ENCODE measurements around the gene MICOS13. TPM values are rescaled to one million over a fixed set of nuclear protein-coding genes. Genes with fewer than 3 reads are reported as not detected.

MICOS13 gene
- total and polyA plus RNA-seq, 2 donors from 2014 or later: 74.6 to 244 TPM

- Histone ChIP-seq H3K9me3 (ENCODE audit: control insufficient read depth in 2 of 3, insufficient read depth in 1 of 3, low read length in 3 of 3) (no peaks in the 10 kb centered on the region), H3K36me3 (ENCODE audit: control insufficient read depth in 2 of 3, insufficient read depth in 3 of 3, low read length in 3 of 3) (peaks cover 9 to 44% (median 38%) of the 10 kb centered on the region in 3 donors), H3K9ac (ENCODE audit: low read length in 3 of 3) (no peak overlapping the region), H3K4me1 (ENCODE audit: control insufficient read depth in 2 of 3, insufficient read depth in 2 of 3, low read depth in 1 of 3, low read length in 3 of 3) (peaks cover 0 to 5% (median 0%) of the 10 kb centered on the region in 3 donors), H3K4me3 (ENCODE audit: low read length in 3 of 3) (no peak overlapping the region), H3K27ac (ENCODE audit: low read depth in 2 of 2, low read length in 2 of 2) (no peak overlapping the region), H3K27me3 (ENCODE audit: control insufficient read depth, insufficient read depth, low read length) (no peaks in the 10 kb centered on the region)
- no peak for FAIRE-seq
- intact Hi-C loops (cut with DNase I): no loop called here
- DNase-seq: no peak
- no peak for TF ChIP-seq CTCF (IDR thresholded peaks at IDR 0.05; ENCODE audit: borderline replicate concordance, extremely low read depth, insufficient read depth)
These were observed 38.1 kb downstream of the MICOS13 start for GRCh38 chr19:5642204-5642603.

GRCh38 chr19:5641171-5641570 is 39.1 kb downstream of the MICOS13 start:
- H3K36me3 ChIP-seq (ENCODE audit: control insufficient read depth in 2 of 3, insufficient read depth in 3 of 3, low read length in 3 of 3): peaks cover 7 to 33% (median 28%) of the 10 kb centered on the region in 3 donors
- H3K27me3 ChIP-seq (ENCODE audit: control insufficient read depth, insufficient read depth, low read length): no peaks in the 10 kb centered on the region
- no peak for TF ChIP-seq CTCF (IDR thresholded peaks at IDR 0.05; ENCODE audit: borderline replicate concordance, extremely low read depth, insufficient read depth)
- H3K9me3 ChIP-seq (ENCODE audit: control insufficient read depth in 2 of 3, insufficient read depth in 1 of 3, low read length in 3 of 3): no peaks in the 10 kb centered on the region
- H3K4me1 ChIP-seq (ENCODE audit: control insufficient read depth in 2 of 3, insufficient read depth in 2 of 3, low read depth in 1 of 3, low read length in 3 of 3): peaks cover 0 to 5% (median 0%) of the 10 kb centered on the region in 3 donors
- no peak overlapping the region for H3K4me3 ChIP-seq (ENCODE audit: low read length in 3 of 3)
- no peak overlapping the region for H3K9ac ChIP-seq (ENCODE audit: low read length in 3 of 3)
- FAIRE-seq: no peak
- intact Hi-C loops (cut with DNase I): no loop called here
- no peak for DNase-seq
- H3K27ac ChIP-seq (ENCODE audit: low read depth in 2 of 2, low read length in 2 of 2): no peak overlapping the region

GRCh38 chr19:5637971-5638370 is 42.3 kb downstream of the MICOS13 start:
- intact Hi-C loops (cut with DNase I): no loop called here
- Histone ChIP-seq H3K9me3 (ENCODE audit: control insufficient read depth in 2 of 3, insufficient read depth in 1 of 3, low read length in 3 of 3) (no peaks in the 10 kb centered on the region), H3K4me3 (ENCODE audit: low read length in 3 of 3) (no peak overlapping the region), H3K9ac (ENCODE audit: low read length in 3 of 3) (no peak overlapping the region), H3K27ac (ENCODE audit: low read depth in 2 of 2, low read length in 2 of 2) (no peak overlapping the region), H3K27me3 (ENCODE audit: control insufficient read depth, insufficient read depth, low read length) (no peaks in the 10 kb centered on the region), H3K4me1 (ENCODE audit: control insufficient read depth in 2 of 3, insufficient read depth in 2 of 3, low read depth in 1 of 3, low read length in 3 of 3) (peaks cover 0 to 5% (median 2%) of the 10 kb centered on the region in 3 donors), H3K36me3 (ENCODE audit: control insufficient read depth in 2 of 3, insufficient read depth in 3 of 3, low read length in 3 of 3) (peaks cover 4 to 16% (median 10%) of the 10 kb centered on the region in 3 donors)
- no peak for DNase-seq
- no peak for TF ChIP-seq CTCF (IDR thresholded peaks at IDR 0.05; ENCODE audit: borderline replicate concordance, extremely low read depth, insufficient read depth)
- no peak for FAIRE-seq

- Histone ChIP-seq H3K27ac (ENCODE audit: low read depth in 2 of 2, low read length in 2 of 2) (no peak overlapping the region), H3K4me3 (ENCODE audit: low read length in 3 of 3) (no peak overlapping the region), H3K9me3 (ENCODE audit: control insufficient read depth in 2 of 3, insufficient read depth in 1 of 3, low read length in 3 of 3) (no peaks in the 10 kb centered on the region), H3K4me1 (ENCODE audit: control insufficient read depth in 2 of 3, insufficient read depth in 2 of 3, low read depth in 1 of 3, low read length in 3 of 3) (peaks cover 0 to 21% (median 18%) of the 10 kb centered on the region in 3 donors), H3K27me3 (ENCODE audit: control insufficient read depth, insufficient read depth, low read length) (no peaks in the 10 kb centered on the region), H3K36me3 (ENCODE audit: control insufficient read depth in 2 of 3, insufficient read depth in 3 of 3, low read length in 3 of 3) (peaks cover 0 to 5% (median 0%) of the 10 kb centered on the region in 3 donors), H3K9ac (ENCODE audit: low read length in 3 of 3) (no peak overlapping the region)
- no peak for TF ChIP-seq CTCF (IDR thresholded peaks at IDR 0.05; ENCODE audit: borderline replicate concordance, extremely low read depth, insufficient read depth)
- intact Hi-C loops (cut with DNase I): no loop called here
- FAIRE-seq (no peak), DNase-seq (no peak)
These were observed 44.9 kb downstream of the MICOS13 start for GRCh38 chr19:5635427-5635826.

Data from kidney (tissue), 14 donors.